Fibroblast of the aortic adventitia (primary cell): Measurements from ENCODE around the gene CREB5. TPM values are rescaled to one million over a fixed set of nuclear protein-coding genes. Genes with fewer than 3 reads are reported as not detected.
A peak's percentile ranks its signal among the peaks of the same experiment; 100 is the strongest.
"Not testable (repeated sequence)": the region's sequence is repeated elsewhere in the genome, so short reads cannot be mapped to it uniquely, and the experiment has no call there.

Experiments
- DNase-seq: peaks from one replicate; pipeline ENCODE4 v3.0.0-alpha.2; 2010; ENCODE audit warnings: low read depth
- H3K4me3 ChIP-seq: 2 replicates; pipeline ENCODE4 v1.5.1; 2011; ENCODE audit warnings: low read depth, mild to moderate bottlenecking, control low read depth, low read length, moderate library complexity
- CTCF ChIP-seq: IDR thresholded peaks from 2 replicates; pipeline ENCODE4 v1.5.1; 2011; ENCODE audit warnings: mild to moderate bottlenecking, low read length, control low read depth, inconsistent platforms; ENCODE audit not compliant: insufficient read depth
- total RNA-seq: library from RNA; depleted of rRNA; stranded (reverse); fragments of >200 nt; gene quantifications from 2 replicates; pipeline ENCODE4 v1.2.3, GENCODE V29; 2012; ENCODE audit warnings: low replicate concordance

The CREB5 gene
- total RNA-seq, 1 donor, result 5.2 TPM

- H3K4me3 ChIP-seq, result no peak overlapping the region
- TF ChIP-seq CTCF, result no peak
- no peak for DNase-seq
Observed at GRCh38 chr7:28602282-28602681, 190.0 kb downstream of the CREB5 start.

DNA sequence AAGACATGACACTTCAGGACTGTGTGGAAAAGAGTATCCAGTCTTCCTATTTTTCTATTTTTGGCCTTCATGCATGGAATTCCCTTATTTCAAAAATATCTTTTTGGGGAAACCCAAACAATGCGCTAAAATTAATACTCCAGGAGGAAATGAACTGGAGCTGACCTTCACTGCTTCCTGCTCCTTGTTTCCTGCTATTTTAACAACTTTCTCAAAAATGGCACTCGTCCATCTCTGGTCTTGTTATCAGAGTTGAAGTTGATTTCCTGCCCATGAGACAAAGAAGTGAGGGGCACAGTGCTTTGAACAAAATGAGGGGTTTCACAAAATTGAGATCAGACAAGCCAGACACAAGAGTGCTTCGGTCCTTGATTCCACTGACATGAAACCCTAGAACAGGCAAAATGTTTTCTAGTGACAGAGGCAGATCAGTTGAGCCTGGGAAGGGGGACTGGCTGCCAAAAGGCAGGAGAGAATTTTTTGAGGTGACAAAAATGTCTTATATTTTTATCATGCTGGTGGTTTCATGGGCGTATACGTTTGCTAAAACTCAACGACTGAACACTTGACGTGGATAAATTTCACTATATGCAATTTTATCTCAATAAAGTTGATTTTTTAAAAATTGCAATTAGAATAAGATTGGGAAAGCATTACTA lies 193.2 kb downstream of the CREB5 start:
- no peak for TF ChIP-seq CTCF
- no peak overlapping the region for H3K4me3 ChIP-seq
- no peak for DNase-seq

DNA sequence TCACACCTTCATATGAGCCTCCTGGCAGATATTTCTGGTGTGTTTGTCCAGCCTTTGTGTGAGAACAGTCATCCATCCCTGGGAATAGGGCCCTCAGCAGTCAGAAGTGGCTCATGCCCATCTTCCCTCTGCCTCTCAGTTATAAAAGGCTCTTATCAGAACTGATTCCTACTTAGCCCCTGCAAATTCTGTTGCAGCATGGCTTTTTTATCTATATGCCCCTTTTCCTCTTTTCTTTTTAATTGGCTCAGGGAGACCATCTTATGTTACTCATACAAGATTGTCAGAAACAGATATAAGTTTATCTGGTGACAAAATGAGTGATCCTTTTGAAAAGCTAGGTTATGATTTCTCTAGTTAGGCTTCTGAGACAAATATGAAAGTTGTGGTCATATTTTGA lies 194.1 kb downstream of the CREB5 start:
- H3K4me3 ChIP-seq, result no peak overlapping the region
- no peak for DNase-seq
- TF ChIP-seq CTCF, result no peak

DNA sequence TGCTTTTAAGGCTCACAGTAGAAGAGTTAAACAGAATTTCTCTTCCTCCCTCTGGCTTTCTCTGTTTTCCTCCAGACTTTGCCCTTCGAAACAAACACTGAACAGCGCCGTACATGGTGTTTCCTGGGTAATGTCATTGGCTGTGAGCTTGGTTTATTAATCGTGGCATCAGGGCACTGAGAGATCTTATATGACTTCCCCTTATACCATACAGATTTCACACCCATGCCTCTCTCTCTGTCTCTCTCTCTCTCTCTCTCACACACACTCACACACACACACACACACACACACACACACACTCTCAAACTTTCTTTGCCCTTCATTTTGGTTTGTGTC lies 195.5 kb downstream of the CREB5 start:
- no peak for DNase-seq
- no peak overlapping the region for H3K4me3 ChIP-seq
- TF ChIP-seq CTCF, result no peak

DNA sequence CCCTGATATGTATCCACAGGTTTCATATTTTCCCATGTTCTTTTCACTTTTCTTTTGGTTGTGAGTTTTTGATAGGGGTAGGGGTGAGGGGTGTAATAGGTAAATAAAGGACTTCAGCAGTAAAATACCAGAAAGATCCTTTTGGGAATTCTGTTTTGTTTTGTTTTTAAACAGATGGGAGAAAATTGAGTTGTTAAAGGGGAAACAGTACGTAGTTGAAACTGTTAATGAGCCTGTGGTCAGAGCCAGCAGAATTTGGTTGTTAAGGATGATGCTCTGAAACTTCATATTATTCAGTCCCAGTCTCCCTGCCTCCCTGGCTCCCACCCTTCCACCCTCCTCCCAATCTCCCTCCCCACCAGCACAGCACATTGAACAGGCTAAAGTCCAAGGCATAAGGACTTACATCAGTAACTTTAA lies 195.9 kb downstream of the CREB5 start:
- TF ChIP-seq CTCF, result no peak
- DNase-seq, result no peak
- H3K4me3 ChIP-seq, result no peak overlapping the region

- TF ChIP-seq CTCF, result no peak
- H3K4me3 ChIP-seq, result no peak overlapping the region
- peak; percentile 25 for DNase-seq
Observed at GRCh38 chr7:28608731-28609130, 196.4 kb downstream of the CREB5 start.

DNA sequence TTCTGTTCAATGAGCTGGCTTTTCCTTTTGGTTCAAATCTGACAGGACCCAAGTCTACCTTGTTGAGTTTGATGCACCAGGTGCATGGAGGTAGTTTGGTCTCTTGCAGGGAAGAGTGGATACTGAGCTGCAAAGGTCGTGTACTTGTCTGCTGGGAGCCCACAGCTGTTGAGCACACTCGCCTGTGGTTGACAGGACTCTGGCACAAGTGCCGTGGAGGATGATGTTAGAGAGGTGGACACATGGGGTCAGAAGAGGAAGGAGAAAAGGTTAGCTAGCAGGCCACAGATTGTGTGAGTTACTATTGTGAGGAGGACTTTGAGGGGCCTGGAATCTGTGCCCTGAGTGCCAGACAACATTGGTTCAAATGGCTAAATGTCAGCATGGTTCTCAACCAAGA lies 197.3 kb downstream of the CREB5 start:
- H3K4me3 ChIP-seq, result no peak overlapping the region
- DNase-seq, result no peak
- no peak for TF ChIP-seq CTCF

- H3K4me3 ChIP-seq, DNase-seq: not testable (repeated sequence)
Observed at GRCh38 chr7:28611399-28611897, 199.1 kb downstream of the CREB5 start.
